ENCODE data around the gene GYS1. TPM values are rescaled to one million over a fixed set of nuclear protein-coding genes. Genes with fewer than 3 reads are reported as not detected.

The GYS1 gene
- total and polyA plus RNA-seq, 7 experiments from 2014 or later, result 22.6 to 82.3 (median 40.3) TPM

DNA sequence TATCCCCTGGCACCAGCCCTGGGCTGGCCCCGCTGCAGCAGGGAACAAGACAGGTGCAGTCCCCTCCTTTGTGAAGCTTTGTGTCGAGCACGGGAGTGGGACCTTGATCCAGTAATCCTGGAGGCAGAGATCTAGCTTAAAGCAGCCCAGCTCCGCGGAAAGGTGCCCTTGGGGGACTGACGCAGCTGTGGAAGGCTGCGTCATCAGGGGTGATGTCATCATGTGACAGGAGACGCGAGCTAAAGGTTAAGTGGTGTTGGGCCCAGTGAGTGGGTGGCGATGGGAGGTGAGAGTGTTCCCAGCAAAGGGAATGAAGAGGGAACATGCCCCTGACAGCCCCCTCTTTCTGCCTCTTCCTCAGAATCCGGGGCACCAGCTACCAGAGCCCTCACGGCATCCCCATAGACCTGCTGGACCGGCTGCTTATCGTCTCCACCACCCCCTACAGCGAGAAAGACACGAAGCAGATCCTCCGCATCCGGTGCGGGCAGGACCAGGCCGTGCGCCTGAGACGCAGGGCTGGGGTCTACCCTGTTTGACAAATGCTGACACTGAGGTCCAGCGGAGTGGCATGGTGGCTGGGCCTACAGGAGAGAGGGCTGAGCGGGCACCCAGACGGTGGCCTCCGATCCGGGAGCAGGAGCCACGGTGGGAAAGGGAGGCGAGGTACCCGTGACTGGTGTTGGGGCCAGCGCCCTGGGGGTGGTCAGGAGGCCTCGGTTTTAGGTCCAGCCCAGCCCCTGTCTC is 21.2 kb upstream of the GYS1 start:
- peaks cover 0 to 10% (median 0%) of the 10 kb centered on the region in 5 donors for H3K27me3 Mint-ChIP-seq
- no peaks in the 10 kb centered on the region for H3K9me3 Mint-ChIP-seq
- ChIA-PET CTCF (no interaction called here), POLR2A (interaction anchor here (0.9 kb wide), 1 partner anchor 173 kb away, joined by 3 read pairs; no protein-coding TSS in a partner anchor)
- Histone ChIP-seq H3K36me3 (ENCODE audit: control insufficient read depth in 2 of 3, insufficient read depth in 3 of 3, low read length in 3 of 3) (peaks cover 0 to 44% (median 0%) of the 10 kb centered on the region in 3 experiments), H3K27ac (ENCODE audit: low read depth, low read length) (no peak overlapping the region), H3K4me3 (ENCODE audit: low read length) (no peak overlapping the region), H3K9me3 (ENCODE audit: control insufficient read depth in 2 of 3, low read length in 3 of 3) (no peaks in the 10 kb centered on the region), H3K4me1 (ENCODE audit: control insufficient read depth in 2 of 2, insufficient read depth in 2 of 2, low read length in 2 of 2) (no peaks in the 10 kb centered on the region), H3K27me3 (ENCODE audit: control insufficient read depth in 2 of 2, insufficient read depth in 2 of 2, low read length in 2 of 2) (no peaks in the 10 kb centered on the region)
- H3K36me3 Mint-ChIP-seq, result peaks cover 0 to 11% (median 3%) of the 10 kb centered on the region in 5 donors
- no peak for ATAC-seq
- peaks cover 0 to 15% (median 9%) of the 10 kb centered on the region in 7 donors for H3K4me1 Mint-ChIP-seq
- H3K4me3 Mint-ChIP-seq, result peak overlapping the region in 1 of 10 donors; percentile 51
- peak overlapping the region in 1 of 9 donors; percentile 67 for H3K27ac Mint-ChIP-seq
- intact Hi-C loops (cut with micrococcal nuclease), result no loop called here
- no peak for DNase-seq

DNA sequence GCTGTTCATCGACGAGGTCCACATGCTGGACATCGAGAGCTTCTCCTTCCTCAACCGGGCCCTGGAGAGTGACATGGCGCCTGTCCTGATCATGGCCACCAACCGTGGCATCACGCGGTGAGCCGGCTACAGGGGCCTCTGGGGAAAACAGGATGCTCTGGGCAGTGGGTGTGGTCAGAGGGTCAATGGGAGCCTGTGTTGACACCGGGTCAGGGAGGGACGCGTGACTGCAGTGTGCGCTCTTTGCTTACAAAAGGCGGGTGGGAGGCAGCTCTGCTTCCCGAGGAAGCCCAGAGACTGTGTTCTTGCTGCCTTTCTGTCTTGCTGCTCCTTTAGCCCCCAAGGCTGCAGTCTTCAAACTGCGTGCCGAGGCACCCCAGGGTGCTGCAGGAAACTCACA is 18.1 kb upstream of the GYS1 start:
- Histone ChIP-seq H3K27ac (ENCODE audit: low read depth, low read length) (no peak overlapping the region), H3K9me3 (ENCODE audit: control insufficient read depth in 2 of 3, low read length in 3 of 3) (no peaks in the 10 kb centered on the region), H3K4me3 (ENCODE audit: low read length) (no peak overlapping the region), H3K27me3 (ENCODE audit: control insufficient read depth in 2 of 2, insufficient read depth in 2 of 2, low read length in 2 of 2) (no peaks in the 10 kb centered on the region), H3K36me3 (ENCODE audit: control insufficient read depth in 2 of 3, insufficient read depth in 3 of 3, low read length in 3 of 3) (peaks cover 0 to 59% (median 3%) of the 10 kb centered on the region in 3 experiments), H3K4me1 (ENCODE audit: control insufficient read depth in 2 of 2, insufficient read depth in 2 of 2, low read length in 2 of 2) (no peaks in the 10 kb centered on the region)
- intact Hi-C loops (cut with micrococcal nuclease), result no loop called here
- no peak overlapping the region for H3K4me3 Mint-ChIP-seq
- no peak for DNase-seq
- no peaks in the 10 kb centered on the region for H3K27me3 Mint-ChIP-seq
- ATAC-seq, result no peak
- H3K36me3 Mint-ChIP-seq, result peaks cover 0 to 16% (median 4%) of the 10 kb centered on the region in 5 donors
- ChIA-PET POLR2A (no interaction called here), CTCF (interaction anchor here (0.6 kb wide), 1 partner anchor 9 kb away, joined by 3 read pairs; no protein-coding TSS in a partner anchor)
- no peaks in the 10 kb centered on the region for H3K4me1 Mint-ChIP-seq
- H3K9me3 Mint-ChIP-seq, result no peaks in the 10 kb centered on the region
- H3K27ac Mint-ChIP-seq, result no peak overlapping the region

DNA sequence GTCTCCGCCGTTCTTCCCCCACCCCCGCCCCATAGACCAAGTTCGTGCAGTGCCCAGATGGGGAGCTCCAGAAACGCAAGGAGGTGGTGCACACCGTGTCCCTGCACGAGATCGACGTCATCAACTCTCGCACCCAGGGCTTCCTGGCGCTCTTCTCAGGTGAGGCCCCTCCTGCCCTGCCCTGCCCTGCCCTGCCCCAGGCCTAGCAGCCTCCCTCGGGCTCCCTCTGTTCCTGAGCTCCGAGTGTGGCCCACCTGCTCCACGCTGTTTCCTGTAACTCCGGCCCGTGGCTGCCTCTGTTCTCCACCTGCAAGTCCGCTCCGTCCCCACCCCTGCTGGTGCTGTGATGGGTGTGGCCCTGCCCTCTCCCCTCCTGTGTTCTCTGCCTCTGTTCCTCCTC is 17.3 kb upstream of the GYS1 start:
- H3K36me3 ChIP-seq (ENCODE audit: control insufficient read depth in 2 of 3, insufficient read depth in 3 of 3, low read length in 3 of 3), result peaks cover 0 to 62% (median 3%) of the 10 kb centered on the region in 3 experiments
- no peak overlapping the region for H3K4me3 ChIP-seq (ENCODE audit: low read length)
- peak overlapping the region in 1 of 9 donors; percentile 51 for H3K27ac Mint-ChIP-seq
- no peaks in the 10 kb centered on the region for H3K27me3 ChIP-seq (ENCODE audit: control insufficient read depth in 2 of 2, insufficient read depth in 2 of 2, low read length in 2 of 2)
- H3K9me3 Mint-ChIP-seq, result no peaks in the 10 kb centered on the region
- H3K4me1 Mint-ChIP-seq, result no peaks in the 10 kb centered on the region
- H3K36me3 Mint-ChIP-seq, result peaks cover 0 to 16% (median 4%) of the 10 kb centered on the region in 5 donors
- no peak for DNase-seq
- ChIA-PET CTCF (interaction anchor here (0.6 kb wide), 1 partner anchor 9 kb away, joined by 3 read pairs; no protein-coding TSS in a partner anchor), POLR2A (no interaction called here)
- H3K4me3 Mint-ChIP-seq, result no peak overlapping the region
- no peak for ATAC-seq
- H3K27ac ChIP-seq (ENCODE audit: low read depth, low read length), result no peak overlapping the region
- no peaks in the 10 kb centered on the region for H3K27me3 Mint-ChIP-seq
- H3K4me1 ChIP-seq (ENCODE audit: control insufficient read depth in 2 of 2, insufficient read depth in 2 of 2, low read length in 2 of 2), result no peaks in the 10 kb centered on the region
- H3K9me3 ChIP-seq (ENCODE audit: control insufficient read depth in 2 of 3, low read length in 3 of 3), result no peaks in the 10 kb centered on the region
- intact Hi-C loops (cut with micrococcal nuclease), result no loop called here

- Mint-ChIP-seq H3K27ac (no peak overlapping the region), H3K9me3 (no peaks in the 10 kb centered on the region), H3K36me3 (peaks cover 0 to 16% (median 4%) of the 10 kb centered on the region in 5 donors), H3K27me3 (no peaks in the 10 kb centered on the region), H3K4me3 (no peak overlapping the region), H3K4me1 (no peaks in the 10 kb centered on the region)
- ATAC-seq, result no peak
- POLR2A ChIA-PET, result interaction anchor here (0.8 kb wide), 1 partner anchor 16 kb away, joined by 5 read pairs; the partner anchor contains the start of gene RUVBL2
- no peak overlapping the region for H3K4me3 ChIP-seq (ENCODE audit: low read length)
- H3K27me3 ChIP-seq (ENCODE audit: control insufficient read depth in 2 of 2, insufficient read depth in 2 of 2, low read length in 2 of 2), result no peaks in the 10 kb centered on the region
- intact Hi-C loops (cut with micrococcal nuclease), result no loop called here
- H3K9me3 ChIP-seq (ENCODE audit: control insufficient read depth in 2 of 3, low read length in 3 of 3), result no peaks in the 10 kb centered on the region
- H3K36me3 ChIP-seq (ENCODE audit: control insufficient read depth in 2 of 3, insufficient read depth in 3 of 3, low read length in 3 of 3), result peaks cover 0 to 62% (median 3%) of the 10 kb centered on the region in 3 experiments
- no peaks in the 10 kb centered on the region for H3K4me1 ChIP-seq (ENCODE audit: control insufficient read depth in 2 of 2, insufficient read depth in 2 of 2, low read length in 2 of 2)
- CTCF ChIA-PET, result interaction anchor here (0.7 kb wide), 1 partner anchor 8 kb away, joined by 9 read pairs; no protein-coding TSS in a partner anchor
- DNase-seq, result no peak
- no peak overlapping the region for H3K27ac ChIP-seq (ENCODE audit: low read depth, low read length)
Measured at GRCh38 chr19:49009828-49010227, 16.7 kb upstream of the GYS1 start.

DNA sequence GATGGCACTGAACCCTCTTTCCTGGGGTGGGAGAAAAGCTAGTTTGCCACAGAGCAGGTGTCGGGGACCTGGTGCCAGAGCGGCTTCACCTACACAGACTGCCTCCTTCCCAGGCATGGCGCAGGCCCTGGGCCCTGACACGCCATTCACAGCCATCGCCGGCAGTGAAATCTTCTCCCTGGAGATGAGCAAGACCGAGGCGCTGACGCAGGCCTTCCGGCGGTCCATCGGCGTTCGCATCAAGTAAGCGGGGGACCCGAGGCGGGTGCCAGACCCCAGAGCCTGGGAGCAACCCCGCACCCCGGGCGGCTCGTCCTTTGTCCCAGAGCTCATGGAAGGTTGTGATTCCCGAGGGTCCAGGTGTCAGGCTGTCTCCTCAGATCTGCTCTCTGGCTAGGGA is 13.8 kb upstream of the GYS1 start:
- Histone ChIP-seq H3K27me3 (ENCODE audit: control insufficient read depth in 2 of 2, insufficient read depth in 2 of 2, low read length in 2 of 2) (no peaks in the 10 kb centered on the region), H3K27ac (ENCODE audit: low read depth, low read length) (no peak overlapping the region), H3K36me3 (ENCODE audit: control insufficient read depth in 2 of 3, insufficient read depth in 3 of 3, low read length in 3 of 3) (peaks cover 0 to 82% (median 3%) of the 10 kb centered on the region in 3 experiments), H3K4me1 (ENCODE audit: control insufficient read depth in 2 of 2, insufficient read depth in 2 of 2, low read length in 2 of 2) (no peaks in the 10 kb centered on the region), H3K9me3 (ENCODE audit: control insufficient read depth in 2 of 3, low read length in 3 of 3) (no peaks in the 10 kb centered on the region), H3K4me3 (ENCODE audit: low read length) (no peak overlapping the region)
- DNase-seq (no peak), ATAC-seq (no peak)
- no peaks in the 10 kb centered on the region for H3K27me3 Mint-ChIP-seq
- H3K36me3 Mint-ChIP-seq, result peaks cover 0 to 21% (median 4%) of the 10 kb centered on the region in 5 donors
- H3K4me1 Mint-ChIP-seq, result peaks cover 0 to 1% (median 0%) of the 10 kb centered on the region in 7 donors
- ChIA-PET CTCF (no interaction called here), POLR2A (interaction anchor here (1.1 kb wide), 1 partner anchor 15 kb away, joined by 4 read pairs; no protein-coding TSS in a partner anchor)
- no peak overlapping the region for H3K4me3 Mint-ChIP-seq
- H3K27ac Mint-ChIP-seq, result no peak overlapping the region
- intact Hi-C loops (cut with micrococcal nuclease), result no loop called here
- no peaks in the 10 kb centered on the region for H3K9me3 Mint-ChIP-seq

GRCh38 chr19:49004964-49005614 is 12.0 kb upstream of the GYS1 start:
- Mint-ChIP-seq H3K27ac (peak overlapping the region in 1 of 9 donors; percentile 33), H3K27me3 (no peaks in the 10 kb centered on the region), H3K4me3 (no peak overlapping the region), H3K9me3 (no peaks in the 10 kb centered on the region), H3K36me3 (peaks cover 0 to 16% (median 0%) of the 10 kb centered on the region in 5 donors), H3K4me1 (peaks cover 0 to 1% (median 0%) of the 10 kb centered on the region in 7 donors)
- H3K36me3 ChIP-seq (ENCODE audit: control insufficient read depth in 2 of 3, insufficient read depth in 3 of 3, low read length in 3 of 3), result peaks cover 0 to 65% (median 3%) of the 10 kb centered on the region in 3 experiments
- no peaks in the 10 kb centered on the region for H3K9me3 ChIP-seq (ENCODE audit: control insufficient read depth in 2 of 3, low read length in 3 of 3)
- H3K4me3 ChIP-seq (ENCODE audit: low read length), result no peak overlapping the region
- DNase-seq, result no peak
- intact Hi-C loops (cut with micrococcal nuclease), result no loop called here
- ATAC-seq, result no peak
- CTCF ChIA-PET, result no interaction called here
- no peaks in the 10 kb centered on the region for H3K27me3 ChIP-seq (ENCODE audit: control insufficient read depth in 2 of 2, insufficient read depth in 2 of 2, low read length in 2 of 2)
- POLR2A ChIA-PET, result no interaction called here
- no peaks in the 10 kb centered on the region for H3K4me1 ChIP-seq (ENCODE audit: control insufficient read depth in 2 of 2, insufficient read depth in 2 of 2, low read length in 2 of 2)
- no peak overlapping the region for H3K27ac ChIP-seq (ENCODE audit: low read depth, low read length)
